HG02759 (cell line): ENCODE measurements around the gene CCL18.
"Not testable (repeated sequence)": the region's sequence is repeated elsewhere in the genome, so short reads cannot be mapped to it uniquely, and the experiment has no call there.

Source experiments
- ATAC-seq: cut with Tn5 transposase; IDR thresholded peaks from one replicate; pipeline ENCODE4 v1.9.1; 2021; ENCODE audit warnings: mild to moderate bottlenecking, moderate library complexity; ENCODE audit not compliant: unreplicated experiment

CCL18 gene, protein sequence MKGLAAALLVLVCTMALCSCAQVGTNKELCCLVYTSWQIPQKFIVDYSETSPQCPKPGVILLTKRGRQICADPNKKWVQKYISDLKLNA

DNA sequence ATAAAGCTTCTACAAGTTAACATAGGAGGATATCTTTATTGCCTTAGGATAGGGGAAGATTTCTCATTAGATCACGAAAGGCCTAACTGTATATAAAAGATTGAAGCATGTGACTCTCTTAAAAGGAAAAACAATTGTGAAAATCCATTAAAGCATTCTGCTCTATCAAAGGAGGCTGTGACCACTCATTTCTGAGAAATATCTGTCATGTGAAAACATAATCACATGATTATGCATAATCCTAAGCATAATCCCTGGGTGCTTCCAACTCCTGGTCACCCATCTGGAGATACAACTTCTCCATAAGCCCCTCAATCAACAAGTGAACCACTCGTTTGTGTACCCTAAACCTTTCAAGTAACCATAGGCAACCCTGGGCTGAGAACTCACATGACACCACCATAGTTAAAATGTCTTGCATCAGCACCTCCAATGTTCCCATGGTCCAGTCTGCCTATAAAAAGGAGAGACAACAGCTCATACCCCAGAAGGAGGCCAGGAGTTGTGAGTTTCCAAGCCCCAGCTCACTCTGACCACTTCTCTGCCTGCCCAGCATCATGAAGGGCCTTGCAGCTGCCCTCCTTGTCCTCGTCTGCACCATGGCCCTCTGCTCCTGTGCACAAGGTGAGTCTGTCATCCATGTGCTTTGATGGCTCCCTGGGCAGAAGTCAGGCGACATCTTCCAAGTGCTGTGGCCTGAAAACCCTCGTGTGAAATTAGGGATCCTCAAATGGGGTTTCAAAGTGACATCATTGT lies at the start of gene CCL18:
CCL18 (plus strand) TSS at position 487 of the 756 bp plus-strand sequence; CDS start at position 558, 71 bp downstream.
- ATAC-seq: no peak

DNA sequence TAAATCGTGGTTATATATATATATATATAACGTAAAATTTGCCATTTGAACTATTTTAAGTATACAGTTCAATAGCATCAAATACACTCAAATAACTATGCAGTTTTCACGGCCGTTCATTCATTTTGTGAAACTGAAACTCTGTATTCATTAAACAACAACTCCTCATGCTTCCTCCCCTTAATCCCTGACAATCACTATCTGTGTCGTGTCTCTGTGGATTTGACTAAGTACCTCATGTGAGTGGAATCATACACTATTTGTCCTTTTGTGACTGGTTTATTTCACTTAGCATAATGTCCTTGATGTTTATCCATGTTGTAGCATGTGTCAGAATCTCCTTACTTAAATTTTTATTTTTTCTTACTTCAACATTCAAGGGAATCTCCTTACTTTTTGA lies 49.1 kb upstream of the CCL18 start:
- ATAC-seq: no peak

DNA sequence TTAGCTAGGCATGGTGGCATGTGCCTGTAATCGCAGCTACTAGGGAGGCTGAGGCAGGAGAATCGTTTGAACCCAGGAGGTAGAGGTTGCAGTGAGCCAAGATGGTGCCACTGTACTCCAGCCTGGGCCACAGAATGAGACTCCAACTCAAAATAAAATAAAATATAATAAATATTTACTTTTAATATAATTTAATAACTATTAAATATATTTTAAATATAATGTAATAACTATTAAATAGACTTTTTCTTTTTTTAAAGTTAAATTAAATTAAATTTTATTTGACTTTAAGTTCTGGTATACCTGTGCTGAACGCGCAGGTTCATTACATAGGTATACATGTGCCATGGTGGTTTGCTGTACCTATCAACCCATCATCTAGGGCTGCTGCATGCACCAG lies 48.2 kb upstream of the CCL18 start:
- ATAC-seq: not testable (repeated sequence)

DNA sequence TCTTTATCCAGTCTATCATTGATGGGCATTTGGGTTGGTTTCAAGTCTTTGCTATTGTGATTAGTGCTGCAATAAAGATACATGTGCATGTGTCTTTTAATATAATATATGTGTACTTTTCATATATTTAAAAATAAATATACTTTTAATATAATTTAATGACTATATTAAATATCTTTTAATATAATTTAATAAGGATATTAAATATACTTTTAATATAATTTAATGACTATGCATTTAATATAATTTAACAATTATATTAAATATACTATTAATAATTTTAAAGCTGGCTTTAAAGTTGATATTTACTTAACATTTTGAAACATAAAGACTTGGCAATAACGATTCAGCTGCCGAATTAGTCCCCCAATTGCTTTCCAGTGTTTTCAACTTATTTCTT lies 47.5 kb upstream of the CCL18 start:
- no peak for ATAC-seq

DNA sequence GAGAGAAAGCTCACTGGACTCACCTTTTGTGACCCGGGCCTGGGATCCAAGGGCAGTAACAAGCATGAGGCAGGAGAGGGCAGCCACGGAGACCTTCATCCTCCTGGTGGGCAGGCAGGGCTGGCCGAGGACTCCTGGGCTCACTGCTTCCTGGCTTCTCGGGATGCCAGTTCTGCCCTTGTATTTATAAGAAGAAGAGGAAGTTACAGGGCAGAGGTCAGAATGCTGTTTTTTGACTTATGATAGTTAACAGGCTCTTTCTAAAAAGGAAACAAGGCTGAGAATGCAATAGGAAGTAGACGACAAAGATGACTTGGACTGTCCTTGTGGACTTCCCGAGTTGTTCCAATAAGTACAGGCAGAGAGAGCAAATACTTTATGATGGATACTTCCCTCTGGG lies 46.3 kb upstream of the CCL18 start, which contains the start of gene CCL23:
CCL23 (minus strand) TSS at position 174 of the 400 bp plus-strand sequence; CDS start at position 99, 75 bp downstream.
- ATAC-seq: no peak

DNA sequence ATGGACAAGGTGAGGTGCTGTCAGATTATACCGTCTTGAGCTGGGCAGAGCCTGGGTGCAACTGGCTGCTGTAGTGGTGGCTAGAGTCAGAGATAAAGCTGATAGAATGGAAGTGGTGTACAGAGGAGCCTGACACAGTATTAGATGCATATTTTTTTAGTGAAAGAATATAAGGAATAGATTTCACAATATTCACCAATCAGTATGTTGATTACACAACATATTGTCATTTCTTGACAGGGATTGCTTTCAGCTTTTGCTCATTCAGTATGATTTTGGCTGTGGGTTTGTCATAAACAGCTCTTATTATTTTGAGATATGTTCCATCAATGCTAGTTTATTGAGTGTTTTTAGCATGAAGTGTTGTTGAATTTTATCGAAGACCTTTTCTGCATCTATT lies 44.6 kb upstream of the CCL18 start:
- no peak for ATAC-seq

DNA sequence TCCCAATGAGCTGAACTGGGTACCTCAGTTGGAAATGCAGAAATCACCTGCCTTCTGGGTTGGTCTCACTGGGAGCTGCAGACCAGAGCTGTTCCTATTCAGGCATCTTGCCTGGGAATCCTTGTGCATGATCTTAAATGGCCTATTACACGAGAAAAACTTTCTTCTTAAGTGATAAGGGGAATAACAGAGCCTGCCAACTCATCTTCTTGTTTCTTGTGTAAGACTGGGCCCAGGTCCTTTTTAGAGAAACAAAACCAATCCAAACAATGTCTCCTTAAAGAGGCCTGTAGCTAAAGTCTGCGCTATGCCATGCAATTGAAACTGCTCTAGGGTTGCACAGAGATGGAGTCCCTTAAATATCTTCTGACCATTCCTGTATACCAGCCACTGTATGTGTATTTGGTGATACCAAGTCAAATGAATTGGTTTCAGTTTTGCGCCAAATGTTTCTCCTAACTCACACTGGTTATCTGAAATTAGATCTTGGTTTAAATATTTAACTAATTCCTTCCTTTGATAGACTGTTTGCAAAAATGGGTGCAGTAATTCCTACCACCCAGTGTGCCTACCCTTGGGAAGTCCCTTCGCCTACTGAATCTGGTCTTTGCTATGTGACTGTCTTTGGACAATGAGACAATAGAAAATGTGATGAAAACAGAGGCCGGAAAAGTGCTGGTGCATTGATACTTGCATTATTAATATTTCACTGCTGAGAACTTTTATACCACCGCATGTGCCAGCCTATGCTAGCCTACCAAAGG lies 39.8 kb upstream of the CCL18 start:
- ATAC-seq: no peak

DNA sequence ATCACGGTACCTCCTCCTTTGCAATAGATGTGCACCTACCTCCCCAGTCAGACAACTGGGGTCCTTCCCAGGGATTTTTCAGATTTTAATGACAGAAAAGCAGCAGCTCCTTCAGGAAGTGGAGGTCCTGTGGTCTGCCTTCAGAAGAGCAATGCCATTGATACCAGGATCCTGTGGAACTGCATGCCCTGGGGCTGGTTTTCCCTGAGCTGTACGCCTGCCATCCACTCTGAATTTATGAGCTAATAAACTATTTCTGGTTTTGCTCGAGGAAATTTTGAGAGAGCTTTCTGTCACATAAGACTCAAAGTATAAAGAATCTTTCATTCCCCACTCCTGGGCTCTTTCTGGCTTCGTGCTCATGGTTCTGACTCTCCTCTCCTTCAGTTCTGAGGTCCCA lies 36.3 kb upstream of the CCL18 start:
- ATAC-seq: no peak

DNA sequence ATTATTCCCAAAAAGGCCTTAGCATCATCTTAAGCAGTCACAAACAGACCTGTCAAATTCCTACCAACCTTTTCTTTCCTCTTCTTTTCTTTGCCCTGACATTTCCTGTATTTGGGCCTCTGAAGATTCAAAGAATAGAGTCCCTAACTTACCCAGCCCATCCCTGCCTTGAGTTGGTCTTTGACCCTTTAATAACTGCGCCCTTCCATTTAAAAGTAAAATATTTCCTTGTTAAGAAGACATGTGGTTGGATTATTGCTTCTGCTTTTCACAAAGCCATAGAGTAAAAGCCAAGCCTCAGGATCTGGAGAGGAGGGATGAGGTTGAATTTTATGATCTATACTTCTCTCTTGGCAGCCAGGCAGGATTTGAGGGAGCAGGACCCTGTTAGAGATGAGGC lies 33.1 kb upstream of the CCL18 start:
- no peak for ATAC-seq

DNA sequence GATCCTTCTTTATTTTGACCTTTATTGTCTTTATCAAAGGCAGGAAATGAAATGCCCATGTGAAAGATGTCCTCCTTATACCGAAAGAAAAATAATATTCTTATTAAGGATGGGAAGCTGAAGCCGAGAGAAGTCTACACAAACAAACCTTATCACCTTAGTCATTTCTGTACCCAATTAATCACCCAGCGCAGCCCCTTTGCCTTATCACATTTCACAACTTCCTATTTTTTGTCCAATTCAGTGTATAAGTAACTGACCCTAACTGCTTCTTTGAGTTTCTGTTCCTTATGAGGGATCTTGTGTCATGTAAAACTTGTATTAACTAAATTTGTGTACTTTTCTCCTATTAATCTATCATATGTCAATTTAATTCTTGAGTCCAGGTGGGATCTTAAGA lies 29.9 kb upstream of the CCL18 start:
- peak; percentile 47 for ATAC-seq

DNA sequence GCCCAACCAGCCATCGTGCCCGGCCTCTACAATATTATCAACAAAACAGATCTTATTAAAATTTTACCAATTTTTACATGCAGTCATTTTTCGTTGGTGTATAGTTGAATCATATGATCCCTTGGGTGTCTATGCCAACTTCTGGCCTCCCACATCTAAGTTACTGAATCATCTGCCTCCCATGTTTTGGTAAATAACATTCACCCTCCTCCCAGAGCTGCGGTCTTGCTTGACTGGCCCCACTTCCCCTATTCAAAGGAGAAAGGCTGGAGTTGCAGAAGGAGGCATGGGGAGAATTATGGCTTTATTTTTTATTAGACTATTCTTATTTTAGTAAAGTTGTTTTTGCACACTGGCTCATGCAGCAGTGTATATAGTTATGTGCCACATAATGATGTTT lies 27.8 kb upstream of the CCL18 start:
- no peak for ATAC-seq

DNA sequence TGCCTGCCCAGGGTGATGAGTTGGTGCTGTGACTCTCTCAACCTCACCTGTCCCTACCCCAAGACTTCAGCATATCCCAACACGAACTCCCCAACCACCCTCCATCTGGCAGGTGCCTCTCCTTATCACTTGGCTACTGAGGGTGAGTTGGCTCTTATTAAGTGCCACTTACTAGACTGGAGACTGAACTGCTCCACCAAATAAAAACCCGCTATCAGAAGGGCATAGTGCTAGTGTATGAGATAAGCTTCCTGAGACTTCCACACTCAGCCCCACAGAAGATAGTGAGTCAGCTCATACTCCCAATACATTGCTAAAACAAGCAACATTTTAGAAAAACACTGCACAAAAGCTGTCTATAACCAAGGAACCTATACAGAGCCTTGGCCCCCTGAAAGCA lies 16.0 kb upstream of the CCL18 start:
- no peak for ATAC-seq

DNA sequence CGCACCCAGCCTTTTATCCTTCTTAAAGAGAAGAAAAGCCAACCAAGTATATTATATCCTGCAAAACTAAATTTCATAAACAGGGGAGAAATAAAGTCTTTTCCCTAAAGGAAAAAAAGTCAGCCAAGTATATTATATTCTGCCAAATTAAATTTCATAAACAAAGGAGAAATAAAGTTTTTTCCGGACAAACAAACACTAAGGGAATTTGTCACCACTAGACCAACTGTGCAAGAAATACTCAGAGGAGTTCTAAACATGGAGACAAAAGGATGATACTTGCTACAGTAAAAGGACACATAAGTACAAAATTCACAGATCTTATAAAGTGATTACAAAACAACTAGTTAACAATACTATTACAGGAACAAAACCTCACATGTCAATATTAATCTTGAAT lies 14.4 kb upstream of the CCL18 start:
- ATAC-seq: no peak

DNA sequence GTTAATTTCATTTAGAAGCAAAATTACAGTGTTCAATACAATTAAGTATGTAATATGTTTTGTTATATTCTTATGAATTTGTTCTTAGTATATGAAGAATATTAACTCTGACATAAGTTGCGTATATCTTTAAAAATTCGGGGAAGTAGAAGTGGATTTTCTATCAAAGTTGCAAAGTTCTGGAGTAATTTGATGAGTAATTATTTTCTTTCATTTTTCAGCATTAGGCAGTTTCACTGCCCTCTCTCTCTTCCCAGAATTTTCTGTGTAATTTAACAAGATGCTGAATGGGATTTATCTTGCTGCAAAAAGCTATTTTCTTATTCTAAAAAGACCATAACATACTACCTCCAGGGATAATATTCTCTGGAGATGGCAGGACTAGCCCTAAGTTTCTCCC lies 8.9 kb upstream of the CCL18 start:
- no peak for ATAC-seq

DNA sequence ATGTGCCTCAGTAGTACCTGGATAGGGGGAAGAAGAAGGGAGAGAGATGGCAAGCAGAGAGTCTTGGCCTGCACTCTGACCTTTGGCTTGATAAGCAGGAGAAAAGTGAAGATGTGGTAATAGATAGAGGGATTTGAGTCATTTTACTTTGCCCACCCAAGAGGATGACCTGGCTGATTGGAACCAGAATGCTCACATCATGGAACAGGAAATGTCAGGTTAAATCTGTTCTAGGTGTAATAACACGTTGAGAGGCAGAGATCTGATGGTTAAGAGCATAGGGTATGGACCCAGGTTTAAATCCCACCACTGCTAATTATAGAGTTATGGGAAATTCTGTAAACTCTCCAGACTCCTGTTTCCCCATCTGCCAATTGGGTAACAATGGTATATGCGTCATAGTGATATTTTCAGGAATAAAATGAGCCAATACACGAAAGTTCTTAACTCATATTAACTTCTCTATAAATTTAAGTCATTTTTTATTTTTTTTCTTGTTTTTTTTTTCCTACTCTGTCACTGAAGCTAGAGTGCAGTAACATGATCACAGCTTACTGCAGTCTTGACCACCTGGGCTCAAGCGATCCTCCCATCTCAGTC lies 8.1 kb upstream of the CCL18 start:
- ATAC-seq: no peak

DNA sequence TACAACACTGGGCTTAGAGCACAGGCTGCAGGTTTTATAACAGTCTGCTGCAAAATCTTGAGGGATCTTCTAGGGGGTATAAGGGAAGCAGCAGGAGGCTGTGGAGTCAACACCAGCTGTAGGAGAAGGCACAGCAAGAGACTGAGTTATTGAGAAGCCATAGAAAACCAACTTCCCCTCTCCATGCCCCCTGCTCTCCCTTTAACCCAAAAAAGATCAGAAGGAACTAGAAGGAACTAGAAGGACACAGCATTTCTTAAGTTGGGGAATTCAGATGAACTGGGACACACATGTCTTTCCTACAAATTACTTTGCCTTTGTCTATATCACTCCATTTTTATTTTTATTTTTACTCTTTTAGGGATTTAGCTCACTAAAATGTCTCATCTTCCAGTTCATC lies 6.2 kb upstream of the CCL18 start:
- ATAC-seq: no peak

DNA sequence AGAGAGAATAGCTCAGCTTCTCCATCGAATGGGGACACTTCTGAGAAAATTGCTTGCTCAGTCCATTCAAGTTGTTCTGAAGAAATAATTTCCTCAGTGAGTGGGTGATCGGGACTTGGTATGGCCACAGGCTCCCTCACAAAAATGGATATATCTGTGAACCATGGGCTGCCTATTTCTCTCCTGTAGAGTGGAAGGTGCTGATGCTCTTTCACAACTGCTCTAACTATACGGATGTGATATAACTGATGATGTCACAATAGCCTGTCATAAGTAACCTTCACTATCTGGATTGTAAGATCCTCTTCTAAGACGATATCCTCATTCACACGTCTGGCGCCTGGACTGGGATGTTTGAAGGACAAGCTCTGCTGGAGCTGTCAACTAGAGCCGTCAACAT lies 4.7 kb upstream of the CCL18 start:
- ATAC-seq: no peak

DNA sequence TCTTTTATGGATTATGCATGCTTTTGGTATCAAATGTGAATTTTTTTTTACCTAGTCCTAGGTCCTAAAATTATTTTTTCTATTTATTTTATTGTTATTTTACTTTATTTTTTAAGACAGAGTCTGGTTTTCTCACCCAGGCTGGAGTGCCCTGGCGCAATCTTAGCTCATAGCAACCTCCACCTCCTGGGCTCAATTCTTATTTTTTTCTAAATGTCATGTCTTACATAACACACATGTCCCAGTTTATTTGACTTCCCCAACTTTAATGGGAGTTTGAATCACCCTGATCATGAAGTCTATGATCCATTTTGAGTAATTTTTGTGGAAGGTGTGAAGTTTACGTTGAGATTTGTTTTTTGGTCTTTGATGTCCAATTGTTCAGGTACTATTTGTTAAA lies 3.3 kb upstream of the CCL18 start:
- ATAC-seq: no peak

DNA sequence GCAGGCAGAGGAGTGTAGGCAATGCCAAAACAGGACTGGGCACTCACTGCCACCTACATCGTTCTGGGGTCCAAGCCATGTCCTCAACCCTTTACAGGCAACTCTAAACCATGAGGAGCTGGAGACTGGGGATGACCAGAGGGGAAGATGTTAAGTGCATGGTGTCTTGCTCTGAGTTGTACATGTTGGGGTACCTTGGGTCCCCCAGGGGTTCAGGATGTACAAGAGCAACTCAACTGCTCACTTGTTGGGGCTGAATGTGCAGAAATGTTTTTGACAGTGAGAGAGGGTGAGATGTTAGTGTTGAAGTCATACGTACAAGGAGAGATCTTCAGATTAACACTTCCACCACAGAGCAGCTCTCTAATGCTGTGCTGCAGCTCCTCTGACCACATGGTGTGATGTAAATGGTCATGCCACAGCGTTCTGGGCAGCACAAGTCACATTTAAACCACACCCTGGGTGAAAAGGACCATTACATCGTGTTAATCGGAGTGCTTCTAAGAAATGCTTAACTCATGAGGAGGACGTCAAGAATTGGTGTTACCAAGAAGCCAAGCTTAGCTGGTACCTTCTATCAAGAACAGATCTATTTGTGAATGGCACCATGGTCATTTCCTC lies 2.4 kb downstream of the CCL18 start:
- ATAC-seq: no peak

DNA sequence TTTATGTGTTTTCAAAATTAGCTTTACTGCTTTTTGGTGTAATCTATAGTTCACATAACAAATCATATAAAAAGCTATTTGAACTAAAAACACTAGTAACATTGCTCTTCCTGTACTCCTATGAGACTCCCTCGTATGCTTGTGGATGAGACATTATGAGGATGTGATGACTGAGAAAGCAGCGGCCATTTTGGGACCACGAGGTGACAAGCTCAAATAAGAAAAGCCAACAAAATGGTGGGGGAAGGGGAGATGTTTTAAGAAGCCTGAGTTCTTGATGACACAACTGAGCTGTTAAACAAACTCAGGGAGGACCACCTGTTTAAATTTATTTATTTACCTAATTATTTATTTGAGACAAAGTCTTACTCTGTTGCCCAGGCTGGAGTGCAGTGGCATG lies 4.5 kb downstream of the CCL18 start:
- ATAC-seq: no peak

DNA sequence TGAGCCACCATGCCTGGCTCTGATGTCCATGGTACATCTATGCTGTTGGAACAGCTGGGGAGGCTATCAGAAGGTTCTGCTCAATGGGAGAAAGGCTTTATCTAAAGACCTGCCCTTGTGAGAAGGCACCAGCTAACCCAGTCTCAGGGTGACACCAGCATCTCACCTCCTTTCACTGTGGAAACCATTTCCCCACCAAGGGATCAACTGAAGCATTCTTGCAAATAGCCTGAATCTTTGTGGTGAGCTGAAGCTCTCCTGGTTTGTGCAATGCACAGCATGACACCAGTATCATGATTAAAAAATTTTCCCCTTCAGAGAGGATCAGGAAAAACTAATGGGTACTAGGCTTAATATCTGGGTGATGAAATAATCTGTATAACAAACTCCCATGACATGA lies 5.1 kb downstream of the CCL18 start:
- ATAC-seq: no peak
